NCI-H446 (cell line): ENCODE results near the gene BIRC7.

Source experiments
- DNase-seq, 2 experiments: peaks; one replicate each; lab custom pipeline; 2025; lab: John Stamatoyannopoulos, UW

BIRC7 gene

DNA sequence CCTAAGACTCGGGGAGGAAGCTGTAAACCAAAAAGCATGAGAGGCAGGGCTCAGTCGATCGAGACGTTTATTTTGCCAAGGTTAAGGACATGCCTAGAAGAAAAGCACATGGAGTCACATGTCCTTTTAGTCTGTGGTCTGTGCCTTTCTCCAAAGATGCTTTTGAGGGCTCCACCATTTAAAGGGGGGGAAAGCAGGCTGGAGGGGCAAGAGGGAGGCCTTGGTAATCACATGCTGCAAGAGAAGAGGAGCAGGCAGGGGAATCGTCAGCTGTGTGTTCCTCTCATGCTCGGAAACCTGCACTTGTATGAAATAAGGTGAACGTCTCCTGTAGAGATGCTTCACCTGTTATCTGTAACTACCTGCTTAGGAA lies 10.6 kb upstream of the BIRC7 start:
- DNase-seq = no peak

- DNase-seq = no peak
Observed at GRCh38 chr20:63226042-63226943, 9.4 kb upstream of the BIRC7 start.

GRCh38 chr20:63227260-63227659 lies 8.4 kb upstream of the BIRC7 start:
- no peak for DNase-seq

GRCh38 chr20:63228806-63229205 lies 6.9 kb upstream of the BIRC7 start:
- DNase-seq = no peak

GRCh38 chr20:63230800-63231268 lies 4.9 kb upstream of the BIRC7 start:
- DNase-seq = peak in 1 of 2 experiments; percentile 47

GRCh38 chr20:63232235-63233060 lies 3.3 kb upstream of the BIRC7 start:
- no peak for DNase-seq

GRCh38 chr20:63233061-63233344 lies 2.7 kb upstream of the BIRC7 start:
- DNase-seq = no peak

DNA sequence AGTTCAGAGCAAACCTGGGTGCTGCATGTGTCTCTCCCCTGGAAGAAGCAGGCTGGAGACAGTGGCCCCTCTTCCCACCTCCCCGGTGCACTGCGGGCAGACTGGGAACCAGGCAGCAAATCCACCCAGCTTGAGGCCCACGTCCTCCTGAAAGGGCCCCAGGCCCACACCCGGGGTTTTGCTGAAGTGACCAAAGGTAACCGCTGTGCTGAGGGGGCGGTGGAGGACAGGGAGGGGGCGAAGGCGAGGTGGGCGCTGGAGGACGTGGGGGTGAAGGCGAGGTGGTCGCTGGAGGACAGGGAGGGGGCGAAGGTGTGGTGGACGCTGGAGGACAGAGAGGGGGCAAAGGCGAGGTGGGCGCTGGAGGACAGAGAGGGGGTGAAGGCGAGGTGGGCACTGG lies 1.8 kb upstream of the BIRC7 start:
- no peak for DNase-seq

DNA sequence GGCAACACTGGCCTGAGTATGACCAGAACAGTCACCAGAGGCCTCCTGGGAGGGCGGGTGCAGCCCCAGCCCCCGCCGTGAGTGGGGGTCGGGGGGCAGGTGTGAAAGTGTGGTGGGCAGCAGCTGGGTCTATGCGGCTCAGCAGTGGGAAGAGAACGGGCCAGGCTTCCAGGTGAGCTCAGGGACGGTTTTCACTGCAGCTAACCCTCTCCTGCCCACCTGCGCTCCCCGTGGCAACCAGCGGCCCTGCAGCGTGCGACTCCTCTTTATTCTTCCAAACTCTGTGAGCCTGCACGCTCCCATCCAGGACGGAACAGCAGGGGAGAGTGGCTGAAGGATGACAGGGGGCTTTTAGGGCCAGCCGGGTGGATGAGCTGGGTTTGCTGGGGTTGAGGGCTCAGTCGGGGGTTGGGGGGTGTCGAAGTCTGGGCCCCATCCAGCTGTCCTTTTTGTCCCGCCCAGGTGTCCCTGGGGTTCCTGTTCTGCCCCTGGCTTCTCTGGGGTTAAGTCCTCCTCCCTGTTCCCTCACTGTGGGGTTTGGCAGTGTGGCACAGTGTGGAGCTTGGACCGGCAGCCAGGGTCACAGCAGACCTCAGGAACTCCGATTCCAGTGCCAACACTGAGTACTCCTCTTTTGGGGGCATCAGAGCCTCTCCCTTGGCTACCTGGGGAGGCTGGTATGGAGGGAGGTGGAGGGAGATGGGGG lies 859 bp upstream of the BIRC7 start:
- DNase-seq = no peak

DNA sequence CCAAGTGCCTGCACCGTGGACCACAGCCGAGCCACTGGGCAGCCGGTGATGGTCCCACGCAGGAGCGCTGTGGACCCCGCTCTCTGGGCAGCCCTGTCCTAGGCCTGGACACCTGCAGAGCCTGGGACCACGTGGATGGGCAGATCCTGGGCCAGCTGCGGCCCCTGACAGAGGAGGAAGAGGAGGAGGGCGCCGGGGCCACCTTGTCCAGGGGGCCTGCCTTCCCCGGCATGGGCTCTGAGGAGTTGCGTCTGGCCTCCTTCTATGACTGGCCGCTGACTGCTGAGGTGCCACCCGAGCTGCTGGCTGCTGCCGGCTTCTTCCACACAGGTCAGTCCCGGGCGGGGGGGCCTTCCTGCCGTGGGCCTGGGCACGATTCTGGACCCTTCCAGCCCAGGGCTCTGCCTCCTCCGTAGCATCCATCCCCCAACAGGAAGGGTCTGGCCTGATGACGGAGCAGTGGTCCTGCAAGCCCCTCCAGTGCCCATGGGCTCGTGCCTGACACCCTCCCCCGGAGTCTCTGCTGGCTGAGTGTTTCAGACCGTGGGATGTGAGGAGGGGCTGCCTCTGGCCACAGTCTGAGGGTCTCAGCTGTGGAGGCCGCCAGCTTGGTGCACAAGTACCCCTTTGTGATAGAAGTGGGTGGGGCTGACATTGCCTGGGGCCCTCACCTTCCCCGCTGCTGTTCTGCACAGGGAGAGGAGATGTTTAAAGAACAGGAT lies 572 bp downstream of the BIRC7 start:
- DNase-seq = no peak

- no peak for DNase-seq
Observed at GRCh38 chr20:63238031-63238430, 2.3 kb downstream of the BIRC7 start.

- no peak for DNase-seq
Observed at GRCh38 chr20:63238514-63239125, 2.9 kb downstream of the BIRC7 start.

- DNase-seq = no peak
Observed at GRCh38 chr20:63239431-63239830, 3.7 kb downstream of the BIRC7 start.

DNA sequence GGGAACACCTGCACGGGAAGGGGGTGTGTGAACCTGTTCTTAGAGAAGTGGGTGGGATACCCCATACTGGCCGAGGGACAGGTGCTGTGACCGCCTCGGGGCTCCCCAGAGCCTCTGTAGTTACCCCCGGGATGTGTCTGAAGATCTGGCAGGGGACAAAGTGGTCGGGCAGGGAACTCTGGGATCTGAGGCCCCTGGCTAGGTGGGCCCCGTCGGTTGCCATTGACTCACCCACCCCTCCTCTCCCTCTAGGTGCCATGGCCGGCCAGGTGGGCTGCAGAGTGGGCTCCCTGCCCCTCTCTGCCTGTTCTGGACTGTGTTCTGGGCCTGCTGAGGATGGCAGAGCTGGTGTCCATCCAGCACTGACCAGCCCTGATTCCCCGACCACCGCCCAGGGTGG lies 4.3 kb downstream of the BIRC7 start:
- no peak for DNase-seq

DNA sequence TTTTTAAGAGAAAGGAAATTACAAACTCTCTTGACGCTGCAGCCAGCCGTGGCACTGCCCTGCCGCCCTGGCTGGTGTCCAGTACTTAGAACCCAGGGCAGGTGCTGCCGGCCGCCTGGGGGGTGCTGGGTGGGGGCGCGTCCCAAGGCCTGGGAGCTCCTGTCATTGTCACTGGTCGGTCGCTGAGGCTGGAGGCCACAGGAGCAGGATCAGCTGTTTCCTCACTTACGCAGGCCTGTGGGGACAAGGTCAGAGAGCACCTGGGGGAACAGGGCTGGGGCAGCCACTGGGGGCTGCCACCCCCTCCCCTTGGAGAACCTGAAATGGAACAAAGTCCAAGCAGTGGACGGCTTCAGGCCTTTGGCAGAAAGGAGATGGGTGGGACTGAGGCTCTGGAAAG lies 5.6 kb downstream of the BIRC7 start:
- DNase-seq = no peak

GRCh38 chr20:63242736-63243135 lies 7.0 kb downstream of the BIRC7 start:
- DNase-seq = no peak

DNA sequence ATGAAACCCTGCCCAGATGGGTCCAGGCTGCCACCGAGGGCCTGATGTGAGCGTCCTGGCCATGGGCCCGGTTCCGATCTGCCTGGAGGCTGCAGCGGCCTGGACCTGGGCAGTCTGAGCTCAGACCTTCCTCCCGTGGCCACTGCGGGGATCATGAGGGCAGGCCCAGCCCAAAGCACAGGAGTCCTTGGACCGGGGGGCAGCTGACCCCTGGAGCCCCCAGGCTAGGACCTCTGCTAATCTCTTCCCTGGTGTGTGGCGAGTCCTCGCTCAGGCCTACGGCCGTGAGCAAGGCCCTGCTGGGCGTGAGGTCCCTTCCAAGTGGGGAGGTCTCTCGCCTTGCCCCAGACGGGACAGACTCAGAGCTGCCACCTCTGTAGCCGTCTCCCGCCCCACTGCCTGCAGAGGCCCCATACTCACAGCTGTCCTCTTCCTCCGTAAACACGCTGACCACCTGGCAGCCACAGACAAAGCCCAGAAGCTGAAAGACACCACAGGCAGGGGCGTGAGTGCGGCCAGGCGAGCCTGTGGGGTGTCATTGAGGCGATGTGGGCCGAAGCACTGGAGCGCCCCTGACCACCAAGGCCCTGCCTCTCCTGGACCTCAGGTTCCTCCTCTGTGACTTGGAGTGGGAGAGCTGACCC lies 8.0 kb downstream of the BIRC7 start:
- no peak for DNase-seq

- no peak for DNase-seq
Observed at GRCh38 chr20:63244468-63244867, 8.8 kb downstream of the BIRC7 start.

DNA sequence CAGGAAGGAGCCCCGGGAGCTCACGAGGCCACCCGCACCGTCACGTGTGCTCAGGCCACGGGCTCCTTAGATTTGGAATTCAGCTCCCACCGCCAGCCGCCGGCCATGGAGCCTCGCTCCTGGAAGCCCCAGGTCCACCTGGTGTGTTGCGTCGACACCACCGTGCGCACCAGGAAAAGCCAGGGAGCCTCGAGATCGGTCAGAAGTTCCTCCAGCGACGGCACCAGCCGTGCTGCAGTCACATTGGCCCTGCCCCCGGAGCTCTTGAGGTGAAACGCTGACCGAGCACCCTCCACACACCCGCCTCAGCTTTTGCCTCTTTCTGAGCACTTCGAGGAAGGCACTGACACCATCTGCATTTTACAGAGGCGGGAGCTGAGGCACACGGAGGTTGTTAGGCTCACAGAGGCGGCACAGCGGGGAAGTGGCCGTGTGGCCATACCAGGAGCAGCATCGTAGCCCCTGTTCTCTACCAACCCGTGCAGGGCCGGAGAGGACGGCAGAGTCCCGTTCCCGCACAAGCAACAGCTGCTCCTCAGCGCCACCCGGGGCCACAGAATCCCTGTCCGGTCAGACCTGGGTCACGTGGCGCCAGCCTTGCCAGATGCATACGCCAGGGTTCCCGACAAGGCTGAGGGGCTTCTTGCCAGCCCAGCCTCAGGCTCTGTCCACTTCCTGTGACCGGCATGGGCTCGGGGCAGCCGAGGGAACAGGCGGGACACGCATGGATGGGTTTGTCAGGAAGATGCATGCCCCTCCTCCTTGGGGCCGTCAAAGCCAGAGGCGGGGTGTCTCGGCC lies 11.0 kb downstream of the BIRC7 start:
- no peak for DNase-seq

DNA sequence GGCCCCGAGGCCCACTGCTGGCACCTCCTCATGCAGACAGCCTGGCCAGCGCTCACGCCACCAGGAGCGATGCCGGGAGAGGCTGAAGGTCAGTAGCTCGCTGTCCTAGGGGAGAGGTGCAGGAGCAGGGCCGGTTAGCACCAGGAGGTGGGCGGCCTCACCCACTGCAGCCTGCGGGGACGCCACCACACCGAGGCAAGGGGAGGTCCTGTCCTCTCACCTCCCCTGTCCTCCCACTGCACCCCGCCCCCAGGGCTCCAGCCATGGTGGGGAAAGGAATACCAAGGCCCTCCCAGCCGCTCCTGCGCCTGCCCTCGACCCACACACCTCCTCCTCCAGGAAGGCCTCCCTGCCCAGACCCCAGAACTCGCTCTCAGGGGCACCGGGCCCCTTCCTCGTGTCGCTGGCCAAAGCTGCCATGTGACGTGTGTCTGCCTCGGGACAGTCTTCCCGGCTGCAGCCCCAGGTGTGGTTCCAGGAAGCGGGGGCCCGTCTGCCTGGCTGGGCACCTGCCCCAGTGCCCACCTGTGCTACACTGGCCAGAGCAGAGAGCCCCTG lies 12.0 kb downstream of the BIRC7 start:
- no peak for DNase-seq
